Activated CD4-positive, alpha-beta memory T cell treated with anti-CD3 and anti-CD28 coated beads for 36 hours (primary cell): ENCODE data around the gene WHRN. TPM values are rescaled to one million over a fixed set of nuclear protein-coding genes. Genes with fewer than 3 reads are reported as not detected.
A peak's percentile ranks its signal among the peaks of the same experiment; 100 is the strongest.

Experiments
- CTCF ChIA-PET: fragments of 350-600 bp; sonication (Branson Sonifier 250); formaldehyde crosslinking; loops from one replicate; lab custom pipeline; 2021; ENCODE audit warnings: antibody characterized with exemption, inconsistent platforms; lab: Charles Lee
- POLR2A ChIA-PET: fragments of 350-600 bp; sonication (Branson Sonifier 250); formaldehyde crosslinking; loops from one replicate; lab custom pipeline; 2021; ENCODE audit warnings: antibody characterized with exemption; lab: Charles Lee
- DNase-seq: peaks from one replicate; pipeline ENCODE4 v3.0.0-alpha.2; 2020
- H3K27ac Mint-ChIP-seq: one replicate; pipeline ENCODE4 v1.8.0; 2021; ENCODE audit warnings: mixed read lengths
- H3K27me3 Mint-ChIP-seq: one replicate; pipeline ENCODE4 v1.8.0; 2021; ENCODE audit warnings: mixed read lengths
- H3K36me3 Mint-ChIP-seq: one replicate; pipeline ENCODE4 v1.8.0; 2021; ENCODE audit warnings: mixed read lengths
- H3K4me1 Mint-ChIP-seq: one replicate; pipeline ENCODE4 v1.8.0; 2021; ENCODE audit warnings: low read depth, mixed read lengths
- H3K4me3 Mint-ChIP-seq: one replicate; pipeline ENCODE4 v1.8.0; 2021; ENCODE audit warnings: mild to moderate bottlenecking, mixed read lengths
- H3K9me3 Mint-ChIP-seq: one replicate; pipeline ENCODE4 v1.8.0; 2021; ENCODE audit warnings: mixed read lengths
- intact Hi-C: fragments of 100-400 bp; cut with micrococcal nuclease; formaldehyde crosslinking; loops from one replicate; pipeline ENCODE4 v1.15.1; 2023
- total RNA-seq, 2 experiments: library from RNA; stranded (reverse); gene quantifications; one replicate each; pipeline ENCODE4 v1.2.3, GENCODE V29; 2021

Gene WHRN
- total RNA-seq, 2 experiments from 2014 or later = 2.8 to 4.4 TPM

GRCh38 chr9:114374936-114375335 is 130.3 kb downstream of the WHRN start:
- Mint-ChIP-seq H3K4me3 (peak overlapping the region; percentile 35), H3K9me3 (no peaks in the 10 kb centered on the region), H3K27ac (peak overlapping the region; percentile 98), H3K4me1 (peaks cover 87% of the 10 kb centered on the region), H3K36me3 (peaks cover 67% of the 10 kb centered on the region), H3K27me3 (no peaks in the 10 kb centered on the region)
- CTCF ChIA-PET = interaction anchor here (5.2 kb wide), 1 partner anchor 10 kb away, joined by 53 read pairs; the partner anchor contains the start of gene AKNA
- DNase-seq = no peak
- intact Hi-C loops = loop anchor here (1.0 kb wide), 1 partner anchor 9 kb away; no protein-coding TSS in a partner anchor
- POLR2A ChIA-PET = interaction anchor here (6.0 kb wide), 1 partner anchor 10 kb away, joined by 100 read pairs; the partner anchor contains the start of gene AKNA

- intact Hi-C loops = loop anchor here (1.0 kb wide), 2 partner anchors 8 to 11 kb away; no protein-coding TSS in a partner anchor
- no peaks in the 10 kb centered on the region for H3K9me3 Mint-ChIP-seq
- ChIA-PET POLR2A (interaction anchor here (3.1 to 6.0 kb wide), 2 partner anchors 11 kb away, joined by 15 to 100 read pairs; partner anchors contain the start of gene AKNA), CTCF (interaction anchor here (0.8 to 5.2 kb wide), 5 partner anchors 10 to 279 kb away, joined by 3 to 53 read pairs (median 3); partner anchors contain the start of gene AKNA)
- peaks cover 68% of the 10 kb centered on the region for H3K36me3 Mint-ChIP-seq
- H3K4me1 Mint-ChIP-seq = peaks cover 86% of the 10 kb centered on the region
- H3K27me3 Mint-ChIP-seq = no peaks in the 10 kb centered on the region
- H3K27ac Mint-ChIP-seq = peak overlapping the region; percentile 98
- no peak for DNase-seq
- peak overlapping the region; percentile 35 for H3K4me3 Mint-ChIP-seq
These were observed 131.1 kb downstream of the WHRN start for GRCh38 chr9:114373960-114374730.

- peaks cover 84% of the 10 kb centered on the region for H3K4me1 Mint-ChIP-seq
- H3K27ac Mint-ChIP-seq = peak overlapping the region; percentile 98
- no peaks in the 10 kb centered on the region for H3K27me3 Mint-ChIP-seq
- CTCF ChIA-PET = interaction anchor here (0.6 to 5.2 kb wide), 8 partner anchors 9 to 992 kb away, joined by 3 to 53 read pairs (median 3); partner anchors contain the start of gene AKNA
- DNase-seq = peak; percentile 92
- peak overlapping the region; percentile 68 for H3K4me3 Mint-ChIP-seq
- POLR2A ChIA-PET = interaction anchor here (3.1 to 6.0 kb wide), 2 partner anchors 9 to 12 kb away, joined by 15 to 100 read pairs; partner anchors contain the start of gene AKNA
- no peaks in the 10 kb centered on the region for H3K9me3 Mint-ChIP-seq
- peaks cover 66% of the 10 kb centered on the region for H3K36me3 Mint-ChIP-seq
- intact Hi-C loops = loop anchor here (1.0 kb wide), 4 partner anchors 10 to 24 kb away; no protein-coding TSS in a partner anchor
These were observed 132.3 kb downstream of the WHRN start for GRCh38 chr9:114372921-114373448.

GRCh38 chr9:114371973-114372917 is 133.0 kb downstream of the WHRN start:
- H3K36me3 Mint-ChIP-seq = peaks cover 65% of the 10 kb centered on the region
- ChIA-PET POLR2A (interaction anchor here (3.1 to 6.0 kb wide), 2 partner anchors 9 to 13 kb away, joined by 15 to 100 read pairs; partner anchors contain the start of gene AKNA), CTCF (interaction anchor here (0.6 to 5.2 kb wide), 7 partner anchors 12 to 993 kb away, joined by 3 to 53 read pairs (median 3); partner anchors contain the start of gene AKNA)
- no peaks in the 10 kb centered on the region for H3K9me3 Mint-ChIP-seq
- peak overlapping the region; percentile 68 for H3K4me3 Mint-ChIP-seq
- no peaks in the 10 kb centered on the region for H3K27me3 Mint-ChIP-seq
- peak overlapping the region; percentile 98 for H3K27ac Mint-ChIP-seq
- intact Hi-C loops = loop anchor here (1.0 kb wide), 3 partner anchors 9 to 25 kb away; no protein-coding TSS in a partner anchor
- H3K4me1 Mint-ChIP-seq = peaks cover 85% of the 10 kb centered on the region
- DNase-seq = peak; percentile 61

- POLR2A ChIA-PET = interaction anchor here (3.1 to 6.0 kb wide), 2 partner anchors 8 to 14 kb away, joined by 15 to 100 read pairs; partner anchors contain the start of gene AKNA
- Mint-ChIP-seq H3K36me3 (peaks cover 63% of the 10 kb centered on the region), H3K27me3 (no peaks in the 10 kb centered on the region)
These were observed 133.8 kb downstream of the WHRN start for GRCh38 chr9:114371343-114371944.

GRCh38 chr9:114370968-114371320 is 134.3 kb downstream of the WHRN start:
- Mint-ChIP-seq H3K27ac (peak overlapping the region; percentile 98), H3K9me3 (no peaks in the 10 kb centered on the region), H3K36me3 (peaks cover 61% of the 10 kb centered on the region), H3K27me3 (no peaks in the 10 kb centered on the region), H3K4me3 (no peak overlapping the region), H3K4me1 (peaks cover 90% of the 10 kb centered on the region)
- DNase-seq = no peak
- CTCF ChIA-PET = interaction anchor here (5.2 kb wide), 1 partner anchor 14 kb away, joined by 53 read pairs; the partner anchor contains the start of gene AKNA
- intact Hi-C loops = no loop called here
- POLR2A ChIA-PET = interaction anchor here (3.1 to 6.0 kb wide), 2 partner anchors 7 to 14 kb away, joined by 15 to 100 read pairs; partner anchors contain the start of gene AKNA

More at GRCh38 chr9:114371343-114371944, 133.8 kb downstream of the WHRN start:
- no peak for DNase-seq
- H3K4me1 Mint-ChIP-seq = peaks cover 86% of the 10 kb centered on the region
- CTCF ChIA-PET = interaction anchor here (0.9 to 5.2 kb wide), 3 partner anchors 13 to 34 kb away, joined by 3 to 53 read pairs (median 3); partner anchors contain the start of gene AKNA
- peak overlapping the region; percentile 98 for H3K27ac Mint-ChIP-seq
- H3K4me3 Mint-ChIP-seq = peak overlapping the region; percentile 68
- intact Hi-C loops = no loop called here
- no peaks in the 10 kb centered on the region for H3K9me3 Mint-ChIP-seq

- ChIA-PET POLR2A (interaction anchor here (6.0 kb wide), 1 partner anchor 15 kb away, joined by 100 read pairs; the partner anchor contains the start of gene AKNA), CTCF (interaction anchor here (5.2 kb wide), 1 partner anchor 14 kb away, joined by 53 read pairs; the partner anchor contains the start of gene AKNA)
- H3K36me3 Mint-ChIP-seq = peaks cover 61% of the 10 kb centered on the region
- no peak overlapping the region for H3K4me3 Mint-ChIP-seq
- DNase-seq = no peak
- intact Hi-C loops = no loop called here
- H3K4me1 Mint-ChIP-seq = peaks cover 90% of the 10 kb centered on the region
- H3K27me3 Mint-ChIP-seq = no peaks in the 10 kb centered on the region
- no peaks in the 10 kb centered on the region for H3K9me3 Mint-ChIP-seq
- peak overlapping the region; percentile 98 for H3K27ac Mint-ChIP-seq
These were observed 134.9 kb downstream of the WHRN start for GRCh38 chr9:114370251-114370967.

GRCh38 chr9:114369216-114370130 is 135.8 kb downstream of the WHRN start:
- ChIA-PET CTCF (interaction anchor here (1.2 to 9.5 kb wide), 3 partner anchors 16 to 30 kb away, joined by 3 to 78 read pairs (median 4); partner anchors contain the start of gene AKNA), POLR2A (interaction anchor here (1.2 to 6.0 kb wide), 4 partner anchors 15 to 28 kb away, joined by 4 to 100 read pairs (median 13); partner anchors contain the start of gene AKNA)
- Mint-ChIP-seq H3K4me3 (no peak overlapping the region), H3K9me3 (no peaks in the 10 kb centered on the region), H3K36me3 (peaks cover 63% of the 10 kb centered on the region), H3K4me1 (peaks cover 89% of the 10 kb centered on the region), H3K27me3 (no peaks in the 10 kb centered on the region), H3K27ac (peak overlapping the region; percentile 98)
- intact Hi-C loops = no loop called here
- no peak for DNase-seq
